Measurements from ENCODE around the gene CDH4.
"Not testable (repeated sequence)": the region's sequence is repeated elsewhere in the genome, so short reads cannot be mapped to it uniquely, and the experiment has no call there.

The CDH4 gene

GRCh38 chr20:61385731-61386130 is 133.7 kb downstream of the CDH4 start:
- no peak for DNase-seq (ENCODE audit: low read depth in 2 of 2)

GRCh38 chr20:61387204-61387953 is 135.3 kb downstream of the CDH4 start:
- peak; percentile 36 to 37 for DNase-seq (ENCODE audit: low read depth in 2 of 2)

GRCh38 chr20:61387954-61388348 is 135.9 kb downstream of the CDH4 start:
- DNase-seq (ENCODE audit: low read depth in 2 of 2), result no peak

- DNase-seq (ENCODE audit: low read depth in 2 of 2), result no peak
These were observed 137.0 kb downstream of the CDH4 start for GRCh38 chr20:61389077-61389476.

GRCh38 chr20:61391185-61391584 is 139.1 kb downstream of the CDH4 start:
- DNase-seq (ENCODE audit: low read depth in 2 of 2), result no peak

- peak; percentile 4 to 7 for DNase-seq (ENCODE audit: low read depth in 2 of 2)
These were observed 139.9 kb downstream of the CDH4 start for GRCh38 chr20:61391812-61392520.

GRCh38 chr20:61394088-61394799 is 142.2 kb downstream of the CDH4 start:
- DNase-seq (ENCODE audit: low read depth in 2 of 2), result no peak

- DNase-seq (ENCODE audit: low read depth in 2 of 2), result no peak
These were observed 144.3 kb downstream of the CDH4 start for GRCh38 chr20:61396262-61396848.

GRCh38 chr20:61397146-61397545 is 145.1 kb downstream of the CDH4 start:
- DNase-seq (ENCODE audit: low read depth in 2 of 2), result no peak

GRCh38 chr20:61397790-61398189 is 145.7 kb downstream of the CDH4 start:
- DNase-seq (ENCODE audit: low read depth in 2 of 2), result no peak

GRCh38 chr20:61399433-61399832 is 147.4 kb downstream of the CDH4 start:
- DNase-seq (ENCODE audit: low read depth in 2 of 2), result no peak

- no peak for DNase-seq (ENCODE audit: low read depth in 2 of 2)
These were observed 148.4 kb downstream of the CDH4 start for GRCh38 chr20:61400499-61400898.

GRCh38 chr20:61404303-61404702 is 152.2 kb downstream of the CDH4 start:
- DNase-seq (ENCODE audit: low read depth in 2 of 2), result no peak

GRCh38 chr20:61405007-61405406 is 152.9 kb downstream of the CDH4 start:
- no peak for DNase-seq (ENCODE audit: low read depth in 2 of 2)

- not testable (repeated sequence) for DNase-seq (ENCODE audit: low read depth in 2 of 2)
These were observed 154.7 kb downstream of the CDH4 start for GRCh38 chr20:61406773-61407172.

GRCh38 chr20:61407561-61407960 is 155.5 kb downstream of the CDH4 start:
- no peak for DNase-seq (ENCODE audit: low read depth in 2 of 2)

GRCh38 chr20:61408951-61409740 is 157.1 kb downstream of the CDH4 start:
- DNase-seq (ENCODE audit: low read depth in 2 of 2), result no peak

- no peak for DNase-seq (ENCODE audit: low read depth in 2 of 2)
These were observed 159.7 kb downstream of the CDH4 start for GRCh38 chr20:61411743-61412142.

GRCh38 chr20:61413752-61414151 is 161.7 kb downstream of the CDH4 start:
- no peak for DNase-seq (ENCODE audit: low read depth in 2 of 2)

- no peak for DNase-seq (ENCODE audit: low read depth in 2 of 2)
These were observed 162.5 kb downstream of the CDH4 start for GRCh38 chr20:61414455-61414991.

GRCh38 chr20:61416546-61416945 is 164.5 kb downstream of the CDH4 start:
- no peak for DNase-seq (ENCODE audit: low read depth in 2 of 2)

Measured in fibroblast of skin of left quadriceps (primary cell).